KMS-11 (cell line): Measurements from ENCODE around the gene MYOCD.

Experiments used
- H2AFZ ChIP-seq: fragments of 200-600 bp; sonication (generic); 2 replicates; pipeline ENCODE4 v1.6.1; 2016; ENCODE audit warnings: antibody characterized with exemption, mixed run types, low read depth
- H3K27ac ChIP-seq: fragments of 200-600 bp; sonication (generic); 2 replicates; pipeline ENCODE4 v1.6.1; 2016; ENCODE audit warnings: mild to moderate bottlenecking, mixed run types
- H3K27me3 ChIP-seq: fragments of 200-600 bp; sonication (generic); 2 replicates; pipeline ENCODE4 v1.6.1; 2017; ENCODE audit warnings: mild to moderate bottlenecking, low read depth, mixed run types, moderate library complexity; ENCODE audit not compliant: insufficient read depth
- H3K36me3 ChIP-seq: fragments of 200-600 bp; sonication (generic); 2 replicates; pipeline ENCODE4 v1.6.1; 2017; ENCODE audit warnings: mild to moderate bottlenecking, mixed run types; ENCODE audit not compliant: insufficient read depth
- H3K4me1 ChIP-seq: fragments of 200-600 bp; sonication (generic); 2 replicates; pipeline ENCODE4 v1.6.1; 2016; ENCODE audit warnings: mild to moderate bottlenecking, low read depth, mixed run types; ENCODE audit not compliant: poor library complexity, severe bottlenecking
- H3K4me2 ChIP-seq: fragments of 200-600 bp; sonication (generic); 2 replicates; pipeline ENCODE4 v1.7.0; 2016; ENCODE audit warnings: mild to moderate bottlenecking, mixed run types
- H3K4me3 ChIP-seq: fragments of 200-600 bp; sonication (generic); IDR thresholded peaks from 2 replicates; pipeline ENCODE4 v1.6.1; 2017; ENCODE audit warnings: low read depth, low read length, mixed read lengths; ENCODE audit not compliant: insufficient read depth
- H3K79me2 ChIP-seq: fragments of 200-600 bp; sonication (generic); 2 replicates; pipeline ENCODE4 v1.6.1; 2016; ENCODE audit warnings: low read depth, mixed run types; ENCODE audit not compliant: insufficient read depth
- H3K9ac ChIP-seq: fragments of 200-600 bp; sonication (generic); 2 replicates; pipeline ENCODE4 v1.6.1; 2016; ENCODE audit warnings: mild to moderate bottlenecking, mixed run types
- H4K20me1 ChIP-seq: fragments of 200-600 bp; sonication (generic); 2 replicates; pipeline ENCODE4 v1.6.1; 2016; ENCODE audit warnings: mild to moderate bottlenecking, mixed run types; ENCODE audit not compliant: insufficient read depth
- TF ChIP-seq, protein P1 (sequence below): fragments of 200-600 bp; sonication (generic); conservative IDR thresholded peaks from 2 replicates; pipeline ENCODE4 v1.6.1; 2017; ENCODE audit warnings: low read depth, mild to moderate bottlenecking, antibody characterized with exemption, low read length, moderate library complexity, mixed read lengths

MYOCD gene

DNA sequence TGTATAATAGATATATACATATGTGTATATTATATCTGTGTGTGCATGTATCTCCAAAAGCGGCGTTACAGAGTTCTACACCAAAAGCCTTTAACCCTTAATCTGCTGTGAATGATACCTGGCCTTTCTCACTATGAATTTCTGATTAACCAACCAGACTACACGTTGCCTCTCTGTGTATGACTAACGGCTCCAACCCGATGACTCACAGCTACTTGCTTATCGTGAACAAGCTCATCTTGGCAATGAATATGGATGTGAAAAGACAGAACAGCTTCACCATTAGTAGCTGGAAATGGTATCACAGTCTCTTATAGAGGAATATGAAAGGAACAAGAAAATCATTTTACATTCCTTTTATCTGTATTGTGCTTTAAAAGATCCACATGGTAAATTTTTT is 99.9 kb downstream of the MYOCD start:
- Histone ChIP-seq H3K4me3 (no peak overlapping the region), H3K27me3 (no peaks in the 10 kb centered on the region), H3K9ac (no peak overlapping the region), H4K20me1 (no peaks in the 10 kb centered on the region), H3K79me2 (no peaks in the 10 kb centered on the region), H2AFZ (no peak overlapping the region), H3K36me3 (no peaks in the 10 kb centered on the region), H3K27ac (no peak overlapping the region), H3K4me1 (no peaks in the 10 kb centered on the region), H3K4me2 (no peak overlapping the region)
- TF ChIP-seq, protein P1, sequence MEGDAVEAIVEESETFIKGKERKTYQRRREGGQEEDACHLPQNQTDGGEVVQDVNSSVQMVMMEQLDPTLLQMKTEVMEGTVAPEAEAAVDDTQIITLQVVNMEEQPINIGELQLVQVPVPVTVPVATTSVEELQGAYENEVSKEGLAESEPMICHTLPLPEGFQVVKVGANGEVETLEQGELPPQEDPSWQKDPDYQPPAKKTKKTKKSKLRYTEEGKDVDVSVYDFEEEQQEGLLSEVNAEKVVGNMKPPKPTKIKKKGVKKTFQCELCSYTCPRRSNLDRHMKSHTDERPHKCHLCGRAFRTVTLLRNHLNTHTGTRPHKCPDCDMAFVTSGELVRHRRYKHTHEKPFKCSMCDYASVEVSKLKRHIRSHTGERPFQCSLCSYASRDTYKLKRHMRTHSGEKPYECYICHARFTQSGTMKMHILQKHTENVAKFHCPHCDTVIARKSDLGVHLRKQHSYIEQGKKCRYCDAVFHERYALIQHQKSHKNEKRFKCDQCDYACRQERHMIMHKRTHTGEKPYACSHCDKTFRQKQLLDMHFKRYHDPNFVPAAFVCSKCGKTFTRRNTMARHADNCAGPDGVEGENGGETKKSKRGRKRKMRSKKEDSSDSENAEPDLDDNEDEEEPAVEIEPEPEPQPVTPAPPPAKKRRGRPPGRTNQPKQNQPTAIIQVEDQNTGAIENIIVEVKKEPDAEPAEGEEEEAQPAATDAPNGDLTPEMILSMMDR: no peak

DNA sequence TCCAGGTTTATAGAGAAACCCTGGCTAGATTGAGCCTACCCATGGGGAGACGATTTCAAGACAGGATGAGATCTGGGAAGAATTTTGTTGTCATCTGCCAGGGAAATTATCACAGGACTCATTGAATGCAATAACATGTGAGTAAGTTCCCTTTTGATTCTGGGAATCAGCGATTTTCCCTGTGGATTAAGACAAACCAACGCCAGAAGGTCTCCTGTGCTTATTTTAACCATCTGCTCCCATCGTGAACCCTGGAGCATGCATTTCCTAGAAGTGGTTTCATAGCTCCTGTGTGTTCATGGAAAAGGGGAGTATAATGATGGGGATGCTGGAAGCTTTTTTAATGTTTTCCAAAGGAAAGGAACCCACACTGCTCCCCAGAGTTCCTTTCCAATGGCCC is 102.6 kb downstream of the MYOCD start:
- no peak overlapping the region for H3K4me2 ChIP-seq
- no peak overlapping the region for H2AFZ ChIP-seq
- H3K4me1 ChIP-seq: no peaks in the 10 kb centered on the region
- H3K79me2 ChIP-seq: no peaks in the 10 kb centered on the region
- no peak overlapping the region for H3K27ac ChIP-seq
- no peaks in the 10 kb centered on the region for H3K36me3 ChIP-seq
- TF ChIP-seq, protein P1: no peak
- H4K20me1 ChIP-seq: no peaks in the 10 kb centered on the region
- no peak overlapping the region for H3K9ac ChIP-seq
- H3K27me3 ChIP-seq: no peaks in the 10 kb centered on the region
- no peak overlapping the region for H3K4me3 ChIP-seq

DNA sequence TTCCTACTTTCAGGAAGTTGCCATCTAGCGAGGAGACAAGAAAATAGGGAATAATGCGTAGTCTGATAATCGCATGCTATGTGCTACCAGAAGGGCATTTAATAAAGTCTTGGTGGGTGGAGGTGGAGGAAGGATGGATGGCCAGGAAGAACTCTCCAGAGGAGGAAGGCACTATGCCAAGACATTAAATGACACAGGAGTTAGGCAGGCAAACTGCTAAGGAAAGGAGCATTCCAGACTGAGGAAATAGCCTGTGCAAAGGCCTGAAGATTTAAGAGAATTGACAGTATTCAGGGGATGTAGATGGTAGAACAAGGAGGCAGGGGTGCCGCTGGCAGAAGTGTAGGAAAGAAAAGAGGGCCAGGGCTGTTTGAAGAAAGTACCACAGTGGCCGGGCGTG is 104.3 kb downstream of the MYOCD start:
- TF ChIP-seq, protein P1: no peak
- Histone ChIP-seq H3K27ac (no peak overlapping the region), H3K27me3 (no peaks in the 10 kb centered on the region), H3K4me3 (no peak overlapping the region), H3K36me3 (no peaks in the 10 kb centered on the region), H3K9ac (no peak overlapping the region), H4K20me1 (no peaks in the 10 kb centered on the region), H3K4me1 (no peaks in the 10 kb centered on the region), H3K79me2 (no peaks in the 10 kb centered on the region), H2AFZ (no peak overlapping the region), H3K4me2 (no peak overlapping the region)

DNA sequence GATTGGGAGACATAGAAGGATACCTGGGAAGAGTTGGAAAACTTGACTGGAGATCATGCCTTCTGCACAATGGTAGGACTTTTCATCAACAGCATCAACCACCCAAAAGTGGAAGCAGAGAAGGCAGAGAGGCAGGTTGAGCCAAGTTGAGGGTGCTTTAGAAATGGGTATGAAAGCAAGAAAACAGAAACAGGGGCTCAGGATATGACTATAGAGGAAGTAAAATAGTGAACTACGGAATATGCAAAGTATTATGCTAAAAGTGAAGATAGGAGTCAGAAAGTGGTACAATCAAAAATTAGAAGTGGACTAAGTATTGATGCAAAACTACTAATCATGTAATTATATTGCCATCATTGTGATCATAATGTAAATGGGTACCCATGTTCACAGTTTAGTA is 107.5 kb downstream of the MYOCD start:
- H3K79me2 ChIP-seq: no peaks in the 10 kb centered on the region
- TF ChIP-seq, protein P1: no peak
- H3K27ac ChIP-seq: no peak overlapping the region
- H3K4me1 ChIP-seq: no peaks in the 10 kb centered on the region
- no peak overlapping the region for H3K4me2 ChIP-seq
- H3K9ac ChIP-seq: no peak overlapping the region
- no peaks in the 10 kb centered on the region for H4K20me1 ChIP-seq
- no peaks in the 10 kb centered on the region for H3K36me3 ChIP-seq
- H3K27me3 ChIP-seq: no peaks in the 10 kb centered on the region
- no peak overlapping the region for H2AFZ ChIP-seq
- H3K4me3 ChIP-seq: no peak overlapping the region
